ENCODE measurements around the gene FAAP100.

FAAP100 gene

DNA sequence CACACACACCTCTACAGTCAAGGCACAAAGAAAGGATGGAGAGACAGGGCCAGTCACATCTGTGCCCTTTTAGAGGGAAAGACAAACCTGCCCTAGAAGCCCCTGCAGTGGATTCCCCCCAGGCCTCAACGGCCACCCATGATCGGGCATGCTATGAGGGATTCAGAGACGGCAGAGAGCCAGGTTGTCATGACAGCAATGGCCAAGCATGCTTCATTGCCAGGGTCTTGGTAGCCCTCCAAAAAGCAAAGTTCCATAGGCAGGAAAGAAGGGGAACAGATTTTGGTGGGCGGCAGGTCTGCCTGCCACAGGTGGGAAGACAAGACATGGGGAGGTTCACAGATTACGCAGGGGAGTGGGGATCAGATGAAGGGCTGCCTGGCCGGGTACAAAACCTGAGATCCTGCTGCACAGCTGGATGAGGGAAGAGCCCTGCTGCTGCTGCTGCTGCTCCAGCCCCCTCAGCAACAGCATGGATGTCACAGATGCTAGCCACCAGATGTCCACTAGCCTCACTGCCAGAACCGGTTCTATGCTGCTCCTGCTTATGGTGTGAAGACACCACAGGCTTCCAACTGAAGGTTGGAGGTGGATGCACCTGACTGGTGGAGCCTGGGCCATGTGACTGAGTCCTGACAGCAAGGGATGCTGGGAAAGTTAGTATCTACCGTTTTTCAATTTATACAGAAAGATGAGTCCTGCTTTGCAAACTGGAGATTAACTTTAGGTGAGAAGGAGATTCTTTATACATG is 57.4 kb downstream of the FAAP100 start:
- TF ChIP-seq, protein P1, sequence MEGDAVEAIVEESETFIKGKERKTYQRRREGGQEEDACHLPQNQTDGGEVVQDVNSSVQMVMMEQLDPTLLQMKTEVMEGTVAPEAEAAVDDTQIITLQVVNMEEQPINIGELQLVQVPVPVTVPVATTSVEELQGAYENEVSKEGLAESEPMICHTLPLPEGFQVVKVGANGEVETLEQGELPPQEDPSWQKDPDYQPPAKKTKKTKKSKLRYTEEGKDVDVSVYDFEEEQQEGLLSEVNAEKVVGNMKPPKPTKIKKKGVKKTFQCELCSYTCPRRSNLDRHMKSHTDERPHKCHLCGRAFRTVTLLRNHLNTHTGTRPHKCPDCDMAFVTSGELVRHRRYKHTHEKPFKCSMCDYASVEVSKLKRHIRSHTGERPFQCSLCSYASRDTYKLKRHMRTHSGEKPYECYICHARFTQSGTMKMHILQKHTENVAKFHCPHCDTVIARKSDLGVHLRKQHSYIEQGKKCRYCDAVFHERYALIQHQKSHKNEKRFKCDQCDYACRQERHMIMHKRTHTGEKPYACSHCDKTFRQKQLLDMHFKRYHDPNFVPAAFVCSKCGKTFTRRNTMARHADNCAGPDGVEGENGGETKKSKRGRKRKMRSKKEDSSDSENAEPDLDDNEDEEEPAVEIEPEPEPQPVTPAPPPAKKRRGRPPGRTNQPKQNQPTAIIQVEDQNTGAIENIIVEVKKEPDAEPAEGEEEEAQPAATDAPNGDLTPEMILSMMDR (IDR thresholded peaks at IDR 0.05; ENCODE audit: extremely low read depth, missing control alignments), result no peak
- no peak for DNase-seq (ENCODE audit: low spot score)

DNA sequence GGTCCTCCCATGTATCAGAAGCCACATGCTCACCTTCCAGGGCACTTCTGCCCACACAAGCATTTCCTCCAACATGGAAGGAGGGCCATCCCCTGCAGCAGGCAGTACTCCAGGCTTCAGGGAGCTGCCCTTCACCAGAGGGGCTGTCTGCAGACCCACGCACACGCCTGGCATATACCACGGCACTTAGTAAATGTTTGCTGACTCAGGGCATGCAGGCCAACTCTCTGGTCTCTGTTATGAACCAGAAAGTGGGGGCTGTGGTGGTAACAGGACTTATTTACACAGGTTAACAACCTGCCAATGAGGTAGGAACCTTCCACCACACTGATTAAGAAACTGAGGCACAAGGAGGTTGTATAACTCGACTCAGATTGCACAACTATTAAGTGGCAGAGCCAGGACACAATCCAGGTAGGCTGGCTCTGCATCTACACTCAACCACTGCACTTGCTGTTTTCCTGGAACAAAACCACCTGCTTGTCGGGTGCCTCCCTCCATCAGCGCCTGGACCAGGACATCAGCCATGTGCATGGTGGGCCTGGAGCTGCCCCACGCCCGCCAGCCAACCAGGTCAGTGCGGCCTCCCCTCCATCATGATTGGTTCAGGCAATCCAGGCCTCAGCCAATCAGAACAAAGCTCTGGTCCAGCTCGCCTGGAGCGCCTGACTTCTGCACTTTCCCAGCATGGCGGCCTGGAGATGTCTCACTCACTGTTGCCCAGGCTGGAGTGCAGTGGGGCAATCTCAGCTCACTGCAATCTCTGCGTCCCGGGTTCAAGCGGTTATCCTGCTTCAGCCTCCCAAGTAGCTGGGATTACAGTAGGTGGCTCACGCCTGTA is 58.7 kb downstream of the FAAP100 start:
- TF ChIP-seq, protein P1 (IDR thresholded peaks at IDR 0.05; ENCODE audit: extremely low read depth, missing control alignments), result no peak
- DNase-seq (ENCODE audit: low spot score), result no peak

DNA sequence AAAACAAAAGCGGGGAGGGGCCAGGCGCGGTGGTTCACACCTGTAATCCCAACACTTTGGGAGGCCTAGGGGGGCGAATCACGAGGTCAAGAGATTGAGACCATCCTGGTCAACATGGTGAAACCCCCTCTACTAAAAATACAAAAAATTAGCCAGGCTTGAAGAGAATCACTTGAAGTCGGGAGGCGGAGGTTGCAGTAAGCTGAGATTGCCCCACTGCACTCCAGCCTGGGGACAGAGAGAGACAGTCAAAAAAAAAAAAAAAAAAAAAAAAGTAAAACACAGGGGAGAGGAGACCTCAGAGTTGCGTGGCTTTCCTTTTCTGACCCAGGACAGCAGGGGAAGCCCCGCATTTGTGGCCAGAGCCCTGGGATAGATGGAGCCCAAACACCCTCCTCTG is 59.4 kb downstream of the FAAP100 start:
- no peak for DNase-seq (ENCODE audit: low spot score)
- TF ChIP-seq, protein P1 (IDR thresholded peaks at IDR 0.05; ENCODE audit: extremely low read depth, missing control alignments), result no peak

DNA sequence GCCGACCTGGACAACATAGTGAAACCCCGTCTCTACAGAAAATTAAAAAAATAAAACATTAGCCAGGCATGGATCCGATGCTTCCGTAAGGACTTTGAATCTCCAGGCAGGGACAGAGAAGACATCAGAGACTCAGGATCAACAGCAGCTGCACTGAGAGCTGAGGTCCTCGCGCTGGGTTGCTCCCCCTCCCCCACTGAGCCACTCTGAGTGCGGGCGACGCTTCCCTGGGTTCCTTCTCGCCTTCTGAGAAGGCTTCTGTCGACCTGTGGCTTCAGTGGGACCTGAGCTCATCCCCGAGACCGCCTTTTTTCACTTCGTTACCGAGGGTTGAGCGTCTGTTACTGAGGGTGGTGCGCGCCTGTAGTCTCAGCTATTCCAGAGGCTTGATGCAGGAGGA is 60.0 kb downstream of the FAAP100 start:
- TF ChIP-seq, protein P1 (IDR thresholded peaks at IDR 0.05; ENCODE audit: extremely low read depth, missing control alignments), result no peak
- DNase-seq (ENCODE audit: low spot score), result no peak

DNA sequence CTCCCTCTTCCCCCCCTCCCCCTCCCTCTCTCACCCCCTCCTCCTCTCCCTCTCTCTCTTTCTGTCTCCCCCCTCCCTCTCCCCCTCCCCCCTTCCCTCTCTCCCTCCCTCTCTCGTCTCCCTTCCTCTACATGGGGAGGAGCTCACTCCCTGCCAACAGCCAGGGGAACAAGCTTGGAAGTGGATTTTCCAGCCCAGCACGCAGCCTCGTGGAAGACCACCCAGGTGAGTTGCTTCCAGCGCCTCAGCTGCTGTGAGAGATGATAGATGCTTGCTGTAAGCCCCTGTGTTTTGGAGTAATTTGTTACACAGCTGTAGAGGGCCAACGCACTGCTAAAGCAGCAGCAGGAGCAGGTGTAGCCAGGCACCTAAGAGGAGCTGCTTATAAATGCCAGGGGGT is 60.4 kb downstream of the FAAP100 start:
- no peak for DNase-seq (ENCODE audit: low spot score)

DNA sequence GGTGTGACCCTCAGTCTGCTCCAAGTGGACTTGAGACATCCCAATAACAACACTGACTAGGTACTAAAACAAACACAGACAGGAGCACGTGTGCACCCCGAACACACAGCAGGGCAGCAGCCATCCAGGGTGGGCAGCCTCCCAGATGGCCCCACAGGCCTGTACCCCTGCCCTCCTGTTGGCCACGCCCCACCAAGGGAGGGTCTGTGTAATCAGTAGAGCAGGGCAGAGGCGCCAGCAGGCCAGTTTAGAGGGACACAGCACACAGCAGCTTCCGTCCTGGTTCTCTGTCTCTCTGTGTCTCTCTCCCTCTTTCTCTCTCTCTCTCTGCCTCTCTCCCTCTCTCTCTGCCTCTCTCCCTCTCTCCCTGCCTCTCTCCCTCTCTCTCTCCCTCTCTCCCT is 61.0 kb downstream of the FAAP100 start:
- no peak for DNase-seq (ENCODE audit: low spot score)

More for the DNA sequence above, 60.4 kb downstream of the FAAP100 start:
- TF ChIP-seq, protein P1 (IDR thresholded peaks at IDR 0.05; ENCODE audit: extremely low read depth, missing control alignments), result no peak

More for the DNA sequence above, 61.0 kb downstream of the FAAP100 start:
- TF ChIP-seq, protein P1 (IDR thresholded peaks at IDR 0.05; ENCODE audit: extremely low read depth, missing control alignments), result no peak

Data from GM20000 (cell line).